GM19467 (cell line): Measurements from ENCODE around the gene FBLL1.
"Not testable (repeated sequence)": the region's sequence is repeated elsewhere in the genome, so short reads cannot be mapped to it uniquely, and the experiment has no call there.

Experiments used
- ATAC-seq: cut with Tn5 transposase; IDR thresholded peaks from one replicate; pipeline ENCODE4 v1.9.1; 2021; ENCODE audit warnings: mild to moderate bottlenecking, moderate library complexity; ENCODE audit not compliant: unreplicated experiment

Gene FBLL1

GRCh38 chr5:168550656-168551055 lies 21.6 kb downstream of the FBLL1 start:
- ATAC-seq = no peak

GRCh38 chr5:168552146-168552545 lies 23.0 kb downstream of the FBLL1 start:
- no peak for ATAC-seq

GRCh38 chr5:168553377-168554130 lies 24.4 kb downstream of the FBLL1 start:
- ATAC-seq = no peak

GRCh38 chr5:168557389-168557788 lies 28.3 kb downstream of the FBLL1 start:
- ATAC-seq = no peak

GRCh38 chr5:168562279-168562678 lies 33.2 kb downstream of the FBLL1 start:
- no peak for ATAC-seq

GRCh38 chr5:168563959-168564358 lies 34.9 kb downstream of the FBLL1 start:
- ATAC-seq = no peak

GRCh38 chr5:168568738-168569137 lies 39.6 kb downstream of the FBLL1 start:
- no peak for ATAC-seq

GRCh38 chr5:168570490-168571328 lies 41.6 kb downstream of the FBLL1 start:
- ATAC-seq = no peak

- not testable (repeated sequence) for ATAC-seq
Measured at GRCh38 chr5:168573663-168574062, 44.6 kb downstream of the FBLL1 start.

GRCh38 chr5:168574156-168574555 lies 45.1 kb downstream of the FBLL1 start:
- ATAC-seq = not testable (repeated sequence)

GRCh38 chr5:168575391-168576372 lies 46.6 kb downstream of the FBLL1 start:
- no peak for ATAC-seq

- ATAC-seq = no peak
Measured at GRCh38 chr5:168578006-168578405, 48.9 kb downstream of the FBLL1 start.

GRCh38 chr5:168578538-168579487 lies 49.7 kb downstream of the FBLL1 start, which contains the start of gene PANK3:
Gene PANK3, minus strand, starts transcription at chr5:168579368. Its CDS starts 85 bp downstream, at chr5:168579283.
- ATAC-seq = peak; percentile 51

GRCh38 chr5:168579488-168580226 lies 50.6 kb downstream of the FBLL1 start:
- peak; percentile 97 for ATAC-seq

- no peak for ATAC-seq
Measured at GRCh38 chr5:168580227-168580508, 51.1 kb downstream of the FBLL1 start.
